GM12873 (cell line): ENCODE measurements around the gene ZNF385C.

Experiments used
- TF ChIP-seq, protein P1 (sequence below): IDR thresholded peaks from 2 replicates; pipeline ENCODE4 v1.5.1; 2012; ENCODE audit warnings: low read depth, mild to moderate bottlenecking, moderate library complexity, low read length, control low read depth; ENCODE audit not compliant: insufficient read depth; ENCODE audit errors: missing control alignments

The ZNF385C gene

GRCh38 chr17:42129109-42129837, 31.0 kb upstream of the ZNF385C start:
- TF ChIP-seq, protein P1, sequence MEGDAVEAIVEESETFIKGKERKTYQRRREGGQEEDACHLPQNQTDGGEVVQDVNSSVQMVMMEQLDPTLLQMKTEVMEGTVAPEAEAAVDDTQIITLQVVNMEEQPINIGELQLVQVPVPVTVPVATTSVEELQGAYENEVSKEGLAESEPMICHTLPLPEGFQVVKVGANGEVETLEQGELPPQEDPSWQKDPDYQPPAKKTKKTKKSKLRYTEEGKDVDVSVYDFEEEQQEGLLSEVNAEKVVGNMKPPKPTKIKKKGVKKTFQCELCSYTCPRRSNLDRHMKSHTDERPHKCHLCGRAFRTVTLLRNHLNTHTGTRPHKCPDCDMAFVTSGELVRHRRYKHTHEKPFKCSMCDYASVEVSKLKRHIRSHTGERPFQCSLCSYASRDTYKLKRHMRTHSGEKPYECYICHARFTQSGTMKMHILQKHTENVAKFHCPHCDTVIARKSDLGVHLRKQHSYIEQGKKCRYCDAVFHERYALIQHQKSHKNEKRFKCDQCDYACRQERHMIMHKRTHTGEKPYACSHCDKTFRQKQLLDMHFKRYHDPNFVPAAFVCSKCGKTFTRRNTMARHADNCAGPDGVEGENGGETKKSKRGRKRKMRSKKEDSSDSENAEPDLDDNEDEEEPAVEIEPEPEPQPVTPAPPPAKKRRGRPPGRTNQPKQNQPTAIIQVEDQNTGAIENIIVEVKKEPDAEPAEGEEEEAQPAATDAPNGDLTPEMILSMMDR: no peak

- TF ChIP-seq, protein P1: no peak
Measured at GRCh38 chr17:42127414-42127813, 29.1 kb upstream of the ZNF385C start.

- TF ChIP-seq, protein P1: no peak
Measured at GRCh38 chr17:42126836-42127235, 28.6 kb upstream of the ZNF385C start.

GRCh38 chr17:42125565-42125964, 27.3 kb upstream of the ZNF385C start:
- TF ChIP-seq, protein P1: no peak

DNA sequence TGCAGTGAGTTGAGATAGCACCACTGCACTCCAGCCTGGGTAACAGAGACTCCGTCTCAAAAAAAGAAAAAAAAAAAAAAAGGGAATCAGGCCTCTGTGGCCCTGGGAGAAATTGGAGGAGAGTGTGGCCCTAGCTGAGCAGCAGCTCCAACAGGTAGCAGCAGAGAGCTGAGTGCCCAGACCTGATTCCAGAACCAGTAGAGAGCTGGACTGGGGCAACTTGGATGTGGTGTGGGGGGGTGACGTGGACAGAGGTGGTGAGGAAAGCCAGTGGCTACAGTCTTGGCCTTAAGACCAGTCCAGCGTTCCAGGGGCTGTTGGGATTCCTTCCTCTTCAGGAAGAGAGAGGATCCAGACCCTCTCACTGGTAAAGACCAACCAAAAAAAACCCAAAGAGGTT, 26.0 kb upstream of the ZNF385C start:
- TF ChIP-seq, protein P1: no peak

DNA sequence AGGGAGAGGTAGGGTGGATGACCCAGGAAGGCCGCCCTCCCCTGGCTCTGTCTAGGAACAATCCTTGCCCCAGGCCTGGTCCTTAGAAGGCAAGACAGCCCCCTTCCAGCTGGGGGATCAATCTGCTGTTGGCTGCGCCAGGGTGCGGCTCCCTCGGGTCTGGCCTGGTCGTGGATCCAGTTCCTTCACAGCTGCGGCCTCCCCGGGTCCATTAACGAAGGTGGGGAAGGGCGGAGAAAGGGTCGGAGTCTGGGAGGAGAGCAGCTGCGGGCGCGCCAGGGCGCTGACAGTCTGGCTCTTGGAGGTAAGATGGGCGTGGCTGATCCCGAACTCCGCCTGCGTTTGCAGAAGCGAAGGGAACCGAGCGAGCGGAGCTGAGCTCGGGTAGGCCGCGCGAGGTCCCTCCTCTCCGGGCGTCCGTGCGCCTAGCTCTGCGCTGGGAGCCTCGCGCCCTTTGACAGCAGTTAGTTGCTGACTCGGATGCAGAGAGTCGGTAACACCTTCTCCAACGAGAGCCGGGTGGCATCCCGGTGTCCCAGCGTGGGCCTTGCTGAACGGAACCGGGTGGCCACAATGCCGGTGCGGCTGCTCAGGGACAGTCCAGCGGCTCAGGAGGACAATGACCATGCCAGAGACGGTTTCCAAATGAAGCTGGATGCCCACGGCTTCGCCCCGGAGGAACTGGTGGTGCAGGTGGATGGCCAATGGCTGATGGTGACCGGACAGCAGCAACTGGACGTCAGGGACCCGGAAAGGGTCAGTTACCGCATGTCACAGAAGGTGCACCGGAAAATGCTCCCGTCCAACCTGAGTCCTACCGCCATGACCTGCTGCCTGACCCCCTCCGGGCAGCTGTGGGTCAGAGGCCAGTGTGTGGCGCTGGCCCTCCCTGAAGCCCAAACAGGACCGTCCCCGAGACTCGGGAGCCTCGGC, 24.4 kb upstream of the ZNF385C start, which contains the start of gene HSPB9:
Gene HSPB9, plus strand, starts transcription at position 434 of the 933 bp plus-strand sequence. Its CDS starts 47 bp downstream, at position 481.
- TF ChIP-seq, protein P1: no peak

DNA sequence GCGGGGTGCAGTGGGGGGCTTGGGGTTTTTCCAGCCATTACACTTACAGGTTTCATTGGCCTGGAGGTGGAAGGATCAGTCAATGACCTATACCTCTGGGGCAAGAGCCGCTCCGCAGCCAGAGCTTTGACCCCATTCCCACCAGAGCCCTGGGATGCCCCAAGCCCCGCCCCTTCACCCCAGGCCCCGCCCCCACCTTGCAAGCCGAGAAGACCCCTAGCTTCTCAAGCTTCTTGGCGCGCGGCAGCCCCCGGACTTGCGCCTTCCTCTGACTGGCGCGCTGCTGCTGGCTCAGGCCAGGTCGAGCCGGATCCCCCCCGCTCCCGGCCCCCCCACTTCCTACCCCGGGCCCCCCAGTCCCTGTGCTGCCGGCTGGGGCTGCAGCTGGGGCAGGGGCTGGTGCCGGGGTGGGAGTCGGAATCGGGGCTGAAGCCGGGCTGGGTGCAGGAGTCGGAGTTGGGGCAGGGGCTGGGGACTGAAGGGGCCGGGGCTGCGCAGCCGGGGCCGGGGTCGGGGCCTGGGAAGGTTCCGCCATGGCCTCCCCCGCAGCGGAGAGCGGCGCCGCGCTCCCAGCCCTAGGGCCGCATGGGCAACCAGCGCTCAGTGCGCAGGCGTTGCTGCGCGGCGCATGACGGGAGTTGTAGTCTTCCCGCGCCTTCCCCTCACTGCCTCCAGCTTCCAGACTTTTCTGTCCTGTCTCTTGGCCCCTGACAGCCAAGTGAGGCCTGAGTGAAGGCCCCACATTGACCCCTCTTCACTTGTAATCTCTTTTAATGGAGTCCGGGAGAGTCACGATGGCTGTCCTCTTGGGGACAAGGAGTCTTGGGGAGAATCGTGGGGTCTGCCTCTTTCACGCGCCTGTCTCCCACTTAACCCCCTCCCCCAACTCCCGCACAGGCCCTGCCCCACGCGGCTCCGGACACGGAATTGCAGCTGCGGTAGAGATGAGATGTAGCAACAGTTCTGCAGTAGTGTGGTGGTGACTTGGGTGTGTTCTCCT, 22.8 kb upstream of the ZNF385C start, which contains the start of gene KAT2A:
Gene KAT2A, minus strand, starts transcription at position 598 of the 1,000 bp plus-strand sequence. Its CDS starts 63 bp downstream, at position 535.
- TF ChIP-seq, protein P1: no peak
